WTC11 (cell line): ENCODE data around the gene FAM168B. TPM values are rescaled to one million over a fixed set of nuclear protein-coding genes. Genes with fewer than 3 reads are reported as not detected.

Experiments used
- ATAC-seq: fragments of 200-7000 bp; cut with Tn5 transposase; 2 replicates; pipeline ENCODE4 v1.10.0; 2021; ENCODE audit warnings: mild to moderate bottlenecking, moderate library complexity
- CTCF ChIA-PET: fragments of 300-600 bp; sonication (Branson Sonifier 250); formaldehyde crosslinking; loops from one replicate; lab custom pipeline; 2021; ENCODE audit warnings: antibody characterized with exemption; lab: Charles Lee
- POLR2A ChIA-PET: fragments of 350-600 bp; sonication (Branson Sonifier 250); formaldehyde crosslinking; loops from one replicate; lab custom pipeline; 2021; ENCODE audit warnings: antibody characterized with exemption; lab: Charles Lee
- DNase-seq: peaks from one replicate; pipeline ENCODE4 v3.0.0; 2021; ENCODE audit warnings: low spot score
- H3K27ac Mint-ChIP-seq: 2 replicates; pipeline ENCODE4 v1.8.0; 2021; ENCODE audit warnings: mixed read lengths
- H3K27me3 Mint-ChIP-seq: 2 replicates; pipeline ENCODE4 v1.8.0; 2021; ENCODE audit warnings: low read depth, mild to moderate bottlenecking, moderate library complexity, mixed read lengths
- H3K36me3 Mint-ChIP-seq: 2 replicates; pipeline ENCODE4 v1.8.0; 2021; ENCODE audit warnings: mixed read lengths
- H3K4me1 Mint-ChIP-seq: 2 replicates; pipeline ENCODE4 v1.8.0; 2022; ENCODE audit warnings: mixed read lengths
- H3K4me3 Mint-ChIP-seq: 2 replicates; pipeline ENCODE4 v1.8.0; 2021; ENCODE audit warnings: mild to moderate bottlenecking, moderate library complexity, mixed read lengths
- H3K9me3 Mint-ChIP-seq: 2 replicates; pipeline ENCODE4 v1.8.0; 2021; ENCODE audit warnings: mixed read lengths
- ATF1 ChIP-seq: sonication (generic); formaldehyde crosslinking; IDR thresholded peaks from 2 replicates; pipeline ENCODE4 v1.8.1; 2023; ENCODE audit warnings: mild to moderate bottlenecking, moderate library complexity, missing genetic modification reagents
- CREB1 ChIP-seq: sonication (generic); formaldehyde crosslinking; IDR thresholded peaks from 2 replicates; pipeline ENCODE4 v1.8.0; 2023; ENCODE audit warnings: mild to moderate bottlenecking, missing genetic modification reagents
- EMX1 ChIP-seq: fragments of 250-450 bp; sonication (Bioruptor Pico); IDR thresholded peaks from 2 replicates; pipeline ENCODE4 v1.8.0; 2021; ENCODE audit warnings: mild to moderate bottlenecking
- JAZF1 ChIP-seq: fragments of 250-450 bp; sonication (Bioruptor Pico); IDR thresholded peaks from 2 replicates; pipeline ENCODE4 v1.9.0; 2021; ENCODE audit warnings: moderate library complexity, mild to moderate bottlenecking, inconsistent platforms
- NFE2L1 ChIP-seq: sonication (generic); formaldehyde crosslinking; IDR thresholded peaks from 2 replicates; pipeline ENCODE4 v1.8.1; 2023; ENCODE audit warnings: missing genetic modification reagents
- ZNF512 ChIP-seq: sonication (generic); formaldehyde crosslinking; IDR thresholded peaks from 2 replicates; pipeline ENCODE4 v1.8.1; 2022; ENCODE audit warnings: missing genetic modification reagents, borderline replicate concordance
- total RNA-seq: library from RNA; stranded (reverse); gene quantifications from 3 replicates; pipeline ENCODE4 v1.2.3, GENCODE V29; 2021
- TF ChIP-seq, protein P1 (sequence below): sonication (generic); formaldehyde crosslinking; IDR thresholded peaks from 2 replicates; pipeline ENCODE4 v1.8.0; 2023; ENCODE audit warnings: missing genetic modification reagents
- TF ChIP-seq, protein P2 (sequence below): sonication (generic); formaldehyde crosslinking; IDR thresholded peaks from 2 replicates; pipeline ENCODE4 v1.8.1; 2023; ENCODE audit warnings: mild to moderate bottlenecking, missing genetic modification reagents, moderate library complexity
- TF ChIP-seq, protein P3 (sequence below): fragments of 250-450 bp; sonication (Bioruptor Pico); IDR thresholded peaks from 2 replicates; pipeline ENCODE4 v2.1.2; 2022; ENCODE audit warnings: mild to moderate bottlenecking, moderate library complexity
- TF ChIP-seq, protein P4 (sequence below): sonication (generic); formaldehyde crosslinking; IDR thresholded peaks from 2 replicates; pipeline ENCODE4 v1.8.0; 2022; ENCODE audit warnings: mild to moderate bottlenecking, missing genetic modification reagents
- TF ChIP-seq, protein P5 (sequence below): sonication (generic); formaldehyde crosslinking; IDR thresholded peaks from 2 replicates; pipeline ENCODE4 v1.8.0; 2022; ENCODE audit warnings: mild to moderate bottlenecking, missing genetic modification reagents
- TF ChIP-seq, protein P6 (sequence below): fragments of 250-450 bp; sonication (Bioruptor Pico); IDR thresholded peaks from 2 replicates; pipeline ENCODE4 v1.9.0; 2021; ENCODE audit warnings: mild to moderate bottlenecking, borderline replicate concordance

FAM168B gene
- total RNA-seq, 1 experiment from 2014 or later: 63.9 TPM

GRCh38 chr2:131063501-131064283 lies 29.6 kb downstream of the FAM168B start:
- ATAC-seq (no peak), DNase-seq (no peak)
- Mint-ChIP-seq H3K27me3 (no peaks in the 10 kb centered on the region), H3K4me1 (peaks cover 20% of the 10 kb centered on the region), H3K27ac (peak overlapping the region; percentile 60), H3K4me3 (no peak overlapping the region), H3K36me3 (peaks cover 45% of the 10 kb centered on the region), H3K9me3 (no peaks in the 10 kb centered on the region)
- TF ChIP-seq ZNF512 (CRISPR knock-in tag) (no peak), CREB1 (CRISPR knock-in tag) (no peak)
- ChIA-PET CTCF (no interaction called here), POLR2A (no interaction called here)

GRCh38 chr2:131058920-131059319 lies 34.3 kb downstream of the FAM168B start:
- Mint-ChIP-seq H3K27me3 (no peaks in the 10 kb centered on the region), H3K9me3 (no peaks in the 10 kb centered on the region), H3K4me1 (peaks cover 22% of the 10 kb centered on the region), H3K4me3 (no peak overlapping the region), H3K27ac (peak overlapping the region; percentile 43; the same call in 1 of the 2 replicates)
- ChIA-PET POLR2A (no interaction called here), CTCF (no interaction called here)
- no peak for DNase-seq
- TF ChIP-seq JAZF1 (CRISPR knock-in tag): no peak
- TF ChIP-seq, protein P1, sequence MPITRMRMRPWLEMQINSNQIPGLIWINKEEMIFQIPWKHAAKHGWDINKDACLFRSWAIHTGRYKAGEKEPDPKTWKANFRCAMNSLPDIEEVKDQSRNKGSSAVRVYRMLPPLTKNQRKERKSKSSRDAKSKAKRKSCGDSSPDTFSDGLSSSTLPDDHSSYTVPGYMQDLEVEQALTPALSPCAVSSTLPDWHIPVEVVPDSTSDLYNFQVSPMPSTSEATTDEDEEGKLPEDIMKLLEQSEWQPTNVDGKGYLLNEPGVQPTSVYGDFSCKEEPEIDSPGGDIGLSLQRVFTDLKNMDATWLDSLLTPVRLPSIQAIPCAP: no peak
- TF ChIP-seq, protein P2, sequence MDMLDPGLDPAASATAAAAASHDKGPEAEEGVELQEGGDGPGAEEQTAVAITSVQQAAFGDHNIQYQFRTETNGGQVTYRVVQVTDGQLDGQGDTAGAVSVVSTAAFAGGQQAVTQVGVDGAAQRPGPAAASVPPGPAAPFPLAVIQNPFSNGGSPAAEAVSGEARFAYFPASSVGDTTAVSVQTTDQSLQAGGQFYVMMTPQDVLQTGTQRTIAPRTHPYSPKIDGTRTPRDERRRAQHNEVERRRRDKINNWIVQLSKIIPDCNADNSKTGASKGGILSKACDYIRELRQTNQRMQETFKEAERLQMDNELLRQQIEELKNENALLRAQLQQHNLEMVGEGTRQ (CRISPR knock-in tag): no peak
- TF ChIP-seq, protein P3, sequence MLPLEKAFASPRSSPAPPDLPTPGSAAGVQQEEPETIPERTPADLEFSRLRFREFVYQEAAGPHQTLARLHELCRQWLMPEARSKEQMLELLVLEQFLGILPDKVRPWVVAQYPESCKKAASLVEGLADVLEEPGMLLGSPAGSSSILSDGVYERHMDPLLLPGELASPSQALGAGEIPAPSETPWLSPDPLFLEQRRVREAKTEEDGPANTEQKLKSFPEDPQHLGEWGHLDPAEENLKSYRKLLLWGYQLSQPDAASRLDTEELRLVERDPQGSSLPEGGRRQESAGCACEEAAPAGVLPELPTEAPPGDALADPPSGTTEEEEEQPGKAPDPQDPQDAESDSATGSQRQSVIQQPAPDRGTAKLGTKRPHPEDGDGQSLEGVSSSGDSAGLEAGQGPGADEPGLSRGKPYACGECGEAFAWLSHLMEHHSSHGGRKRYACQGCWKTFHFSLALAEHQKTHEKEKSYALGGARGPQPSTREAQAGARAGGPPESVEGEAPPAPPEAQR: no peak
- TF ChIP-seq, protein P4, sequence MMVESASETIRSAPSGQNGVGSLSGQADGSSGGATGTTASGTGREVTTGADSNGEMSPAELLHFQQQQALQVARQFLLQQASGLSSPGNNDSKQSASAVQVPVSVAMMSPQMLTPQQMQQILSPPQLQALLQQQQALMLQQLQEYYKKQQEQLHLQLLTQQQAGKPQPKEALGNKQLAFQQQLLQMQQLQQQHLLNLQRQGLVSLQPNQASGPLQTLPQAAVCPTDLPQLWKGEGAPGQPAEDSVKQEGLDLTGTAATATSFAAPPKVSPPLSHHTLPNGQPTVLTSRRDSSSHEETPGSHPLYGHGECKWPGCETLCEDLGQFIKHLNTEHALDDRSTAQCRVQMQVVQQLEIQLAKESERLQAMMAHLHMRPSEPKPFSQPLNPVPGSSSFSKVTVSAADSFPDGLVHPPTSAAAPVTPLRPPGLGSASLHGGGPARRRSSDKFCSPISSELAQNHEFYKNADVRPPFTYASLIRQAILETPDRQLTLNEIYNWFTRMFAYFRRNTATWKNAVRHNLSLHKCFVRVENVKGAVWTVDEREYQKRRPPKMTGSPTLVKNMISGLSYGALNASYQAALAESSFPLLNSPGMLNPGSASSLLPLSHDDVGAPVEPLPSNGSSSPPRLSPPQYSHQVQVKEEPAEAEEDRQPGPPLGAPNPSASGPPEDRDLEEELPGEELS (CRISPR knock-in tag): no peak
- TF ChIP-seq EMX1: no peak
- TF ChIP-seq, protein P5, sequence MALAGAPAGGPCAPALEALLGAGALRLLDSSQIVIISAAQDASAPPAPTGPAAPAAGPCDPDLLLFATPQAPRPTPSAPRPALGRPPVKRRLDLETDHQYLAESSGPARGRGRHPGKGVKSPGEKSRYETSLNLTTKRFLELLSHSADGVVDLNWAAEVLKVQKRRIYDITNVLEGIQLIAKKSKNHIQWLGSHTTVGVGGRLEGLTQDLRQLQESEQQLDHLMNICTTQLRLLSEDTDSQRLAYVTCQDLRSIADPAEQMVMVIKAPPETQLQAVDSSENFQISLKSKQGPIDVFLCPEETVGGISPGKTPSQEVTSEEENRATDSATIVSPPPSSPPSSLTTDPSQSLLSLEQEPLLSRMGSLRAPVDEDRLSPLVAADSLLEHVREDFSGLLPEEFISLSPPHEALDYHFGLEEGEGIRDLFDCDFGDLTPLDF (CRISPR knock-in tag): no peak
- TF ChIP-seq ATF1 (CRISPR knock-in tag): no peak
- TF ChIP-seq NFE2L1 (CRISPR knock-in tag): no peak
- TF ChIP-seq, protein P6, sequence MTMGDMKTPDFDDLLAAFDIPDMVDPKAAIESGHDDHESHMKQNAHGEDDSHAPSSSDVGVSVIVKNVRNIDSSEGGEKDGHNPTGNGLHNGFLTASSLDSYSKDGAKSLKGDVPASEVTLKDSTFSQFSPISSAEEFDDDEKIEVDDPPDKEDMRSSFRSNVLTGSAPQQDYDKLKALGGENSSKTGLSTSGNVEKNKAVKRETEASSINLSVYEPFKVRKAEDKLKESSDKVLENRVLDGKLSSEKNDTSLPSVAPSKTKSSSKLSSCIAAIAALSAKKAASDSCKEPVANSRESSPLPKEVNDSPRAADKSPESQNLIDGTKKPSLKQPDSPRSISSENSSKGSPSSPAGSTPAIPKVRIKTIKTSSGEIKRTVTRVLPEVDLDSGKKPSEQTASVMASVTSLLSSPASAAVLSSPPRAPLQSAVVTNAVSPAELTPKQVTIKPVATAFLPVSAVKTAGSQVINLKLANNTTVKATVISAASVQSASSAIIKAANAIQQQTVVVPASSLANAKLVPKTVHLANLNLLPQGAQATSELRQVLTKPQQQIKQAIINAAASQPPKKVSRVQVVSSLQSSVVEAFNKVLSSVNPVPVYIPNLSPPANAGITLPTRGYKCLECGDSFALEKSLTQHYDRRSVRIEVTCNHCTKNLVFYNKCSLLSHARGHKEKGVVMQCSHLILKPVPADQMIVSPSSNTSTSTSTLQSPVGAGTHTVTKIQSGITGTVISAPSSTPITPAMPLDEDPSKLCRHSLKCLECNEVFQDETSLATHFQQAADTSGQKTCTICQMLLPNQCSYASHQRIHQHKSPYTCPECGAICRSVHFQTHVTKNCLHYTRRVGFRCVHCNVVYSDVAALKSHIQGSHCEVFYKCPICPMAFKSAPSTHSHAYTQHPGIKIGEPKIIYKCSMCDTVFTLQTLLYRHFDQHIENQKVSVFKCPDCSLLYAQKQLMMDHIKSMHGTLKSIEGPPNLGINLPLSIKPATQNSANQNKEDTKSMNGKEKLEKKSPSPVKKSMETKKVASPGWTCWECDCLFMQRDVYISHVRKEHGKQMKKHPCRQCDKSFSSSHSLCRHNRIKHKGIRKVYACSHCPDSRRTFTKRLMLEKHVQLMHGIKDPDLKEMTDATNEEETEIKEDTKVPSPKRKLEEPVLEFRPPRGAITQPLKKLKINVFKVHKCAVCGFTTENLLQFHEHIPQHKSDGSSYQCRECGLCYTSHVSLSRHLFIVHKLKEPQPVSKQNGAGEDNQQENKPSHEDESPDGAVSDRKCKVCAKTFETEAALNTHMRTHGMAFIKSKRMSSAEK (CRISPR knock-in tag): no peak
- TF ChIP-seq, all 79 proteins: peak for 0
- no peak for ATAC-seq
- H3K36me3 Mint-ChIP-seq: peaks cover 46% of the 10 kb centered on the region
